Stimulated activated CD8-positive, alpha-beta memory T cell treated with anti-CD3 and anti-CD28 coated beads, Interleukin-12 subunit alpha, Interleukin-12 subunit beta, amount 100 ng/mL, for 24 hours (primary cell): Measurements from ENCODE around the gene JKAMP.

Source experiments
- DNase-seq: peaks from one replicate; pipeline ENCODE4 v3.0.0-alpha.2; 2020; ENCODE audit errors: extremely low read depth

JKAMP gene

DNA sequence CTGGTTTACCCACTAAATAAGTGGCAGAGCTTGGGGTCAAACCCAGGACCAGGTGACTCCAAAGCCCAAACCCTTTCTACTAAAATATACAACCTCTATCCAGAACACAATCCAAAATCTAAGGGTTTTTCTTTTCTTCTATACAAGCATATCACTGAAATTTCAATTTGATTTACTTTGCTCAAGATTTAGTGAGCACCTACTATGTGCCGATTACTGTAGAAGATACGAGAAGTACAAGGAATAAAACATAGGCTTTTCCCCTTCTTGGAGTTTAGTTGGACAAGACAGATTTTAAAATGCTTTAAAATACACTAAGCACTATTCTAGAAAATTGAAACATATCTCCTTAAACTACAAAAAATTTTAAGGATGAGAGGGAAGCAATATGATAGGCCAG is 2.9 kb upstream of the JKAMP start:
- DNase-seq, result no peak

- no peak for DNase-seq
These were observed 2.3 kb upstream of the JKAMP start for GRCh38 chr14:59481871-59482540.

- DNase-seq, result no peak
These were observed 1.6 kb upstream of the JKAMP start for GRCh38 chr14:59482541-59483331.

DNA sequence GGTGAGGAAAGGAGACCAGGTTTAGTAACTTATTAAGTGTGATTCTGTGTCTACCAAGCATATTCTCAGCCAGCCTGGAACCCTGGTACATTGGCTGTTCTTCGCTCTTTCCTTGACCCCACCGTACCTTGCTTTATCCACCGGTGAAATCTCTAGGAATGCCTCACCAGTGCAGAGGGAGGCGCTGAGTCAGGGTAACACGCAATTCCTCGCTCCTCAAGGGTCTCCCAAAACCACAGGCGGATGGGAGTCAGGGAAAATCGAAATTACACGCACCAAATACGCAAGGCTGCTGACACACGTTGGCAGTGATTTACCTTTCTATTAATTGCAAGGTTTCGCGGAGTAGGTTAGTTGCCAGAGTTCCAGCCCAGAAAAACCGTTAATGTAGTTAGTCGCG is 954 bp upstream of the JKAMP start:
- no peak for DNase-seq

- DNase-seq, result no peak
These were observed 390 bp downstream of the JKAMP start for GRCh38 chr14:59484639-59485175.

GRCh38 chr14:59490756-59491155 is 6.4 kb downstream of the JKAMP start:
- DNase-seq, result no peak

- no peak for DNase-seq
These were observed 8.1 kb downstream of the JKAMP start for GRCh38 chr14:59492384-59492783.

- DNase-seq, result no peak
These were observed 16.4 kb downstream of the JKAMP start for GRCh38 chr14:59500732-59501131.

DNA sequence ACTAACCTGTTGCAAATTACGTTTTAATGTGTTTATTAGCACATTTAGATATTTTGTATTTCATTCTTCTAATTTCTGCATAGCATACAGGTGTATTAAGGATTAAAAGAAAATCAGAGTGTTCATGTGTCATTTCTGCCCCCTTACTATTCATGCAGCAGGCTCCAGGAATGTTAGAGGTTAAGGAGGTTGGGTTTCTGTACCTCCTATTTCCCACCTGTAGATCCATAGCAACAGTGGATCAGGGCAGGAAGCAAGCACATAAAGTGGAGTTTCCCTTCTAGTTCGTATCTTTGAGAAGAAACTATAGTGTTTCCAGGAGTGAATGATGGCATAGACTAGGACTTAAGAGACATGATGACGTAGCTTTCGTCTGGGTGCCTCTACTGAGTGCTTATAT is 18.9 kb downstream of the JKAMP start:
- no peak for DNase-seq

DNA sequence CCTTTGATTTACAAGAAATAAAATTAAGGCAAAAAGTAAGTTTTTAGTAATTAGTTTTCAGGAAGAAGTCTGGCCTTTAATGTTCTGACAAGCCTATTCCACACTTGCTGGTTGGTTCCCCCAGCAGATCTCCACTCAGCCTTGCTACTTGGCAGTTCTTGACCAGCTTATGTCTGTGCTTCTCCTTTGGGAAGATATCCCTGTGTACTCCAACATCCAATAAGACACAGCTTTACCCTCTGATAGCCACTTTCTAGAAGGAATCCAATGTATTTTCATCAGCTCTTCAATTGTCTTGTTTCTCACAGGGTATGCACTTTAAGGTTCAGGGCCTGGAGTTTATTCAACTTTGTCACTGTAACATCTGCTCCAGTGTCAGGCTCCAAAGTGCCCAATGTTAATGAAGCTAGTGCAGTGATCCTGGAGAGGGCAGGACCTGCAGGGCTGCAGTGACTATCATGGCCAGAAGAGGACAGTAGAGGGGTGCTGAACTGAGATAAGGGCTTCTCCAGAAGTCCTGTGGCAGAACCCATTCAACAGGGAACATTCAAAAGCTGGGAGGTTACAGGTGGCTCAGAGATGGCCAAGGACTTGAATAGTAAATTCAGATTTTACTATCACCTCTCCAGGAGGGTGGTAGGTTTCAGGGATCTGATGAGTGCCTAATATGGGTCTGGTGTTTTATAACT is 22.9 kb downstream of the JKAMP start:
- DNase-seq, result no peak

DNA sequence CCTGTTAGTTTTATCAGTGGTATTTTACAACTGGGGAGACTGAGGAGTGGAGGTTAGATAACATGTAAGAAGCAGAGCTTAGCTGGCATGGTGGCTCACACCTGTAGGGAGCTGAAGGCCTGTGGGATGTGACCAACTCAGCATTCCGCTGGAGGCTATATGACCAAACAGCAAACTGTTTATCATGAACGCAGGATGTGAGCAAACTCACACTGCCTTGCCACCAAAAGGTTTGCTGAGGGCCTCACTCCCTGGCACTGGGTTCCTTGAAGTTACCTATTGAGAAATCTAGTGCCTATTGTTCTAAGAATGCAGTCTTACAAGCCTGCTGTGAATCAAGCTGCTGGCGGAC is 23.4 kb downstream of the JKAMP start:
- DNase-seq, result no peak

DNA sequence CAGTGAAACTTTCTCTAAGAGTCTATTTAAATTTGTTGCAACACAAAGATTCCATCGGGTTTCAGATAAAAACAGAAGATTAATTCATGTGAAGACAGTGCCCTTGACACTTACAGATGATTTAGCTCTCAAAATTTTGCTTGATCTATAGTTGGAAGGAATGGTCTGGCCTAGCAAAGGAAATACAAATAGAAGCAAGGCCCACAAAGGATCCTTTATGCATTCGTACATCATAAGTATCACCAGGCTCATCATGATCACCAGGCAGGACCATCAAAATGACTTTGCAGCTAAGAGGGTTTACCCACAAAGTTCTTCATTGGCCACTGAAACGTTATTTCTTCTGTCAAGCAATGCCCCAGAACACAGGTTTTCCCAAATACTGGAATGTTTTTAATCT is 24.8 kb downstream of the JKAMP start:
- no peak for DNase-seq

- DNase-seq, result no peak
These were observed 25.7 kb downstream of the JKAMP start for GRCh38 chr14:59510001-59510400.

DNA sequence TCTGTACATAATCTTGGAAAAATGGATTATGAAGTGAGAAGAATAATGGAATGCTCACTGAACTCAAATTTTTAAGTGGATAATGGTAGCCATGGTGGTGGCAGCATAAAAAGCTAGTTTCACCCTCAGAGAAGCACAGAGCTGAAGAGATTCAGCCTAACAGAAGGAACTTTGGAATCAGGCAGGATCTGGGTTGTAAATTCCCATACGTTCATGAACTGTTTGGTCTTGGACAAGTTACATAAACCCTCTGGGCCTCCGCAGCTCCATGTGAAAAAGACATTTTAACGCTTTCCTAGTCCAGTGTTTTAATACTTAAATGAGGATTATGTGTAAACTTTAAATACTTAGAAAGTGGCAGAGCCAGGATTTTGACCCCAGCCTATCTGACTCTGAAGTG is 26.6 kb downstream of the JKAMP start:
- no peak for DNase-seq

DNA sequence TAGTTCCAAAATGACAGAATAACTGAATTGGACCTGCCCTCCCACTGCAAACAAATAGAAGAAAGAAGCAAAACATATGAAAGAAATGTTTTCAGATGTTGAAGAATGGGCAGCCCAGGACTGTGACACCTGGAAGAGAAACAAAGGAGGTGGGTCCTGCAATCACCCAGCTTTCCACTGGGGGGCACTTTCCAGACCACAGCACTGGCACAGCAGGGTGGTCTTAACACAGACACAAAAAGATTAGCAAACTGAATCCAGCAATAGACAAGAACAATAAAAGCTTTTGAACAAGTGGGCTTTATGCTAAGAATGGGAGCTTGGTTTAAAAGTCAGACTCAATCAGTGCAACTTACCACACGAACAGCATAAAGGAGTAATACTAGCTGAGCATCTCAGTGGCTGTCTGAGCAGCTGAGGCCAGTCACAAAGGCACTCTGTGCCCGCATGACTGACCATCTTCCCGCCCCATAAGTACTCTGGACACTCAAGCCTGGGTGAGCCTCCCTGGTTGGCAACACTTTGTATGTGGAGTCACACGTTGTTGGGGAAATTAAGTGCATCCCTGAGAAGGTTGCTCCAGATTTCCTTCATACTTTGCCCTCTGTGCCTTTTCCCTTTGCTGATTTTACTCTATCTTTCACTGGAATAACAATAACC is 27.7 kb downstream of the JKAMP start:
- DNase-seq, result no peak

DNA sequence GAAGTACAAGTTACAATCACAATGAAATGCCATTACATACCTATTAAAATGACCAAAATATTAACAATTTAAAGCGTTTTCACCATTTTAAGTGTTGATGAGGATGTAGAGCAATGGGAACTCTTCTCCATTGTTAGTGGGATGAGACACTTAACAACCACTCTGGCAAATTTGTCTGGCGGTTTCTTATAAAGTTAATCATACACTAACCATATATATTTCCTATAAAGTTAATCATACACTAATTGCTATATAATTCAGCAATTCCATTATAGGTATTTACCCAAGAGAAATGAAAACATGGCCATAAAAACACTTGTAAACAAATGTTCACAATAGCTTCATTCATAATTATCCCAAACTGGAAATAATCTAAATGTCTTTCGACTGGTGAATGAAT is 35.9 kb downstream of the JKAMP start:
- DNase-seq, result no peak

DNA sequence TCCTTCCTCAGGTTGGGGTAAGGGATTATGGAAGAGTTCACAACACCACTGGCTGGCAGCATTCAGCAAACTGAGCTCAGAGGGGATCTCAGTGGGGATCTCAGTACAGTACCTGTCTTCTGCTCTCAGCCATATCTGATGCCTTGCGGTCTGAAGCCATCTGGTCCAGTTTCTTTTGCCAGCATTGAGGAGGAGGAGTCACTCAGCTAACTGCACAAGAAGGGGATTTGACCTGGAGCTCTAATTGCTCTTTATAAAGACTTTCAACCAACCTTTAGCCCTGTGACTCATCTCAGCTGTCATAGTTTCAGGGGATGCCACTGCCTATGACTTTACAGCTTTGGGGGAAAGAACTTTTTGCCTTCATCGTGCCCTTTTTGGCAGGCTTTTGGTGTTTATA is 44.9 kb downstream of the JKAMP start:
- DNase-seq, result no peak

DNA sequence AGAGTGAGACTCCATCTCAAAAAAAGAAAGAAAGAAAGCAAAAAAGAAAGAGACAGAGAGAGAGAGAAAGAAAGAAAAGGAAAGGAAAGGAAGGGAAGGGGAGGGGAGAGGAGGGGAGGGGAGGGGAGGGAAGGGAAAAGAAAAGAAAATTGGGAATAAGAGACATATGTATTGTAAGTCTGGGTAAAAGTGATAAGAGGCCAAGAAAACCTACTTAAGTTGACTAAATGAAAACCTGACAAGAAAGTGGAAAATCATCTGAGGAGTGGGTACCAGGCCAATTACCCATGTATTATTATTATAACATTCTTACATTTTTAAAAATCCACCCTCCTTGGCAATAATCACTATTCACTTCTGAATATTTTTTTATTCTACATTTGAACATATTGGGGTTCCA is 46.0 kb downstream of the JKAMP start:
- no peak for DNase-seq

DNA sequence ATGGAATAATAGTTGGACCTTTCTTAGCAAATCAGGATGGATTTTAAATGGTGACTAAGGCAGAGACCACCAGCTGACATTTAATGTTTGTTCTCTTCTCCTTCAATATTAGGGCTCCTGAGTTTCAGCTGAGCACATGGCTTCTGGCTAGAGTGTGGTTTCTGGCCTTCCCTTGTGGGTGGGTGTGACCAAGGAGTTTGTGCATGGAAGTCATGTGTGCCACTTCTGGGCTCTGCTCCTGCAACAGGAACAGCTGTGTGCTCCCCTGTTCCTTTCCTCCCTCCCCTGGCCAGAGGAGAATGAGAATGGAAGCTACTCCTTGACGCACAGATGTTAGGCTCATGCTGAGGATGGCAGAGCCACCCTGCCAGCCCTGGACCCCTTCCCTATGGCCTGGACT is 48.1 kb downstream of the JKAMP start:
- no peak for DNase-seq

GRCh38 chr14:59534361-59534987 is 50.2 kb downstream of the JKAMP start:
- no peak for DNase-seq

DNA sequence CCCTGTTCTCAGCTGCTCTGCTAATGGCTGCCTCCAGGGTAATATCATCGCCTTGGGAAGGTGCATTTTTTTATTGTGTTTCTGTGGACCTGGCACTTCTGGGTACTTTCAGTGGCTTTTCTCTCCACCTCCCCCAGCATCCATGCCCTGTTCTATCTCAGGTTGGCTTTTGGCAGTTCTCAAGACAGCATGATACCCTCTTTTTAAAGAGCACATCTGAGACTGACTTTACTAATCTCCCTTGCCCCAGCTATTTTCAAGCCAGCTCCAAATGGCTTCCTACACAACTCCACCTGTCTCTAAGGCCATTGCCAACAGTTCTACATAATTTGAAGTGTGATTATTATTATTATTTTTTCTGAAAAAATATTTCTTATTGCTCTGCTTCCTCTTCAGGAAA is 53.2 kb downstream of the JKAMP start:
- DNase-seq, result no peak

DNA sequence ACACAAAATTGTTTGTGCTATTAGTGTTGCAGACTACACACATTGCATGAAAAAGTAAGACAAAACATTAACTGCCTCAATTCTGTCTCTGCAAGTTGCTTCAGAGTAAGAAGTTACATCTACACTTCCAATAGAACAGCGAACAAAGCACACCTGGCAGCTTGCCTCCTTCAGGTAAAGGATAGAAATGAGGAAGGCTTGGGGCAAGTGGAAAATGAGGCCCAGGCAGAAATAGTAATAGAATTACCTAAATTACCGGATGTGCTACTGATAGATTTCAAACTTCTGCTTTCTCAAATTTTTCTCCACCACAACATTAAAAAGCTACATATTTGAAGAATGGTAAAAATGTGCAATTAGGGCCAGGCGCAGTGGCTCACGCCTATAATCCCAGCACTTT is 54.6 kb downstream of the JKAMP start:
- no peak for DNase-seq
